Breast epithelium (tissue), 4 donors: ENCODE measurements around the gene KIF1C. TPM values are rescaled to one million over a fixed set of nuclear protein-coding genes. Genes with fewer than 3 reads are reported as not detected.
A peak's percentile ranks its signal among the peaks of the same experiment; 100 is the strongest.

Experiments
- DNase-seq, 2 donors: peaks; one replicate each; pipeline ENCODE4 v3.0.0-alpha.2; 2019; ENCODE audit warnings: low spot score in 2 of 2
- H3K27ac ChIP-seq, 2 donors: fragments of 200-600 bp; sonication (generic) in 1 of 2; one replicate each; pipeline ENCODE4 v1.5.1; 2016 to 2019; ENCODE audit warnings: mild to moderate bottlenecking in 1 of 2
- H3K27me3 ChIP-seq, 2 donors: fragments of 200-600 bp; sonication (generic) in 1 of 2; one replicate each; pipeline versions ENCODE4 v1.5.1 to v1.6.0; 2017 to 2019; ENCODE audit warnings: control low read depth in 1 of 2, mild to moderate bottlenecking in 1 of 2
- H3K36me3 ChIP-seq: fragments of 200-600 bp; one replicate; pipeline ENCODE4 v1.5.1; 2019
- H3K4me1 ChIP-seq, 2 donors: fragments of 200-600 bp; sonication (generic); one replicate each; pipeline ENCODE4 v1.5.1; 2016 to 2019; ENCODE audit warnings: control low read depth in 1 of 2
- H3K4me3 ChIP-seq, 3 donors: fragments of 200-600 bp; sonication (generic); 1 replicate in 2 of 3; 2 replicates in 1 of 3; pipeline ENCODE4 v1.5.1; 2016 to 2019; ENCODE audit warnings: mild to moderate bottlenecking in 3 of 3, moderate library complexity in 2 of 3
- H3K9me3 ChIP-seq, 2 donors: fragments of 200-600 bp; sonication (generic) in 1 of 2; one replicate each; pipeline ENCODE4 v1.5.1; 2016 to 2019; ENCODE audit warnings: control low read depth in 1 of 2
- CTCF ChIP-seq, 3 donors: fragments of 450-650 bp; IDR thresholded peaks; one replicate each; pipeline ENCODE4 v1.5.1; 2016 to 2017; ENCODE audit warnings: antibody characterized with exemption in 3 of 3, mild to moderate bottlenecking in 3 of 3, moderate library complexity in 3 of 3
- POLR2A ChIP-seq: fragments of 450-650 bp; IDR thresholded peaks from one replicate; pipeline ENCODE4 v1.6.1; 2016; ENCODE audit warnings: antibody characterized with exemption, mild to moderate bottlenecking, moderate library complexity
- POLR2AphosphoS5 ChIP-seq, 3 donors: sonication (generic); formaldehyde crosslinking; IDR thresholded peaks; one replicate each; pipeline ENCODE4 v1.6.1; 2017; ENCODE audit warnings: antibody characterized with exemption in 3 of 3
- intact Hi-C: fragments of 100-400 bp; cut with DNase I; formaldehyde crosslinking; loops from one replicate; pipeline ENCODE4 v1.15.1; 2023; ENCODE audit warnings: low total_unique reads
- total RNA-seq, 3 donors: library from RNA; depleted of rRNA; stranded (reverse); fragments of >200 nt; gene quantifications; one replicate each; pipeline ENCODE4 v1.1.0, GENCODE V29; 2016

KIF1C gene
- total RNA-seq, 3 donors from 2014 or later: 37.5 to 88.5 (median 50.5) TPM

DNA sequence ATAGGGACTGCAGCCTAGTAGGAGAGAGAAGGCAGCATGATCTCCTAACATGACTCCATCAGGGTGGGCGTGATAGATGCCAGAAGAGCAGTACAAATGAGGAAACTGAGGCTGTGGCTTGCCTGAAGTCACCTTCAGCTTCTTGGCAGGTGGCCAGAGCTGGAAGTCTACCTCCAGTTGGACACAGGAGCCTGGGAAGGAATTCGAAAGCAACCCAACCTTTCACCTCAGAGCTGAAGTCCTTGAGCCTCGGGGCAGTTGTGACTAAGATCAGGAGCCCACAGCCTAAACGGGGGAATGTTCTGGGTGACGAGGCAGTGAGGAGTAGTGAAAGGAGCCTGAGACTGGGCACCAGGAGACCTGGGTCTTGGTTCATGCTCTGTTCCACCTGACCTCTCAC, 46.9 kb downstream of the KIF1C start:
- no peaks in the 10 kb centered on the region for H3K27me3 ChIP-seq
- DNase-seq: no peak

GRCh38 chr17:5045496-5045895, 47.7 kb downstream of the KIF1C start:
- Histone ChIP-seq H3K27me3 (no peaks in the 10 kb centered on the region), H3K4me1 (peaks cover 0 to 5% of the 10 kb centered on the region in 2 donors), H3K27ac (no peak overlapping the region), H3K9me3 (no peaks in the 10 kb centered on the region), H3K4me3 (no peak overlapping the region), H3K36me3 (no peaks in the 10 kb centered on the region)
- DNase-seq: no peak
- intact Hi-C loops: no loop called here
- no peak for TF ChIP-seq POLR2AphosphoS5 (IDR thresholded peaks at IDR 0.05)
- no peak for TF ChIP-seq POLR2A
- TF ChIP-seq CTCF (IDR thresholded peaks at IDR 0.05): no peak

More for the DNA sequence above, 46.9 kb downstream of the KIF1C start:
- no peaks in the 10 kb centered on the region for H3K9me3 ChIP-seq
- no peak for TF ChIP-seq POLR2A
- TF ChIP-seq POLR2AphosphoS5 (IDR thresholded peaks at IDR 0.05): no peak
- no peak for TF ChIP-seq CTCF (IDR thresholded peaks at IDR 0.05)
- H3K36me3 ChIP-seq: no peaks in the 10 kb centered on the region
- intact Hi-C loops: no loop called here
- H3K4me3 ChIP-seq: no peak overlapping the region
- H3K27ac ChIP-seq: no peak overlapping the region
- H3K4me1 ChIP-seq: peaks cover 0 to 2% of the 10 kb centered on the region in 2 donors

DNA sequence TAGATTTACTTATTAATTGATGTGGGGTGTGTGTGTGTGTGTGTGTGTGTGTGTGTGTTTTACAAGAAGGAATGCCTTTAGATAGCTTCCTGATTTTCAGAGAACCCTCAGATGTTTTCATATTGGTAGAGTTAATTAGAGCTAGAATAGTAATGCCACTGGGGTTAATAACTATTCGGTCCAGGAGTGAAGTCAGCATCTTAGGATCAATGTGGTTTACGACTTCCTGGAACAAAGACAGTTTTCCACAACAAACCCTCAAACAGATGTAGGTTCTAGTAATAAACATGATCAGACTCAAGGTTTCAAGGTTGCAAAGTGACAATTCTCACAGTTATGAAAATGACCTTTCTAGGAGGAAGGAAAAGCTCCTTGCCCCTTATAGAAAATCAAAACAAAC, 49.7 kb downstream of the KIF1C start:
- peaks cover 0 to 5% of the 10 kb centered on the region in 2 donors for H3K4me1 ChIP-seq
- H3K36me3 ChIP-seq: no peaks in the 10 kb centered on the region
- intact Hi-C loops: no loop called here
- H3K27me3 ChIP-seq: no peaks in the 10 kb centered on the region
- H3K4me3 ChIP-seq: no peak overlapping the region
- H3K9me3 ChIP-seq: no peaks in the 10 kb centered on the region
- DNase-seq: no peak
- TF ChIP-seq CTCF (IDR thresholded peaks at IDR 0.05): no peak
- no peak for TF ChIP-seq POLR2AphosphoS5 (IDR thresholded peaks at IDR 0.05)
- no peak for TF ChIP-seq POLR2A
- peak overlapping the region; percentile 17 to 20 for H3K27ac ChIP-seq

DNA sequence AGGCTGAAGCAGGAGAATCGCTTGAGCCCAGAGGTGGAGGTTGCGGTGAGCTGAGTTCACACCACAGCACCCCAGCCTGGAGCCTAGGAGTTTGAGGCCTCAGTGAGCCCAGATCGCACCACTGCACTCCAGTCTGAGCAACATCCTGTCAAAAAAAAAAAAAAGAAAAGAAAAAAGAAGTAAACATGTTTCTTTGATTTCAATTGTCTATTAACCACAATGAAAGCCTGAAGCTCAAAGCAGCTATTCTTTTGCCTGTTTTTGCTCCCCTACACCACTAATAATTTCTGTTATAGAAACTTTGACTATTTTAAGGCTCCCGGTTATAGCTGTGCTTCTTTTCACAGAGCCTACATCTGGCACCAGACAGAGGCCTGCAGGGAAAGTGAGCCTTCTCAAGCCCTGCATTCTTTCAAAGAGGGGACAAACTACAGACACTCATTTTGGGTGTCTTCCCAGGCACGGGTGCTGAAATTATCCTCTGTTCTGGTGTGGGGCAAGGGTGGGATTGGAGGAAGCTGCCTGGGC, 51.6 kb downstream of the KIF1C start:
- Histone ChIP-seq H3K27me3 (no peaks in the 10 kb centered on the region), H3K4me3 (no peak overlapping the region), H3K36me3 (no peaks in the 10 kb centered on the region), H3K9me3 (no peaks in the 10 kb centered on the region), H3K27ac (peak overlapping the region; percentile 58 to 85), H3K4me1 (peaks cover 0 to 5% of the 10 kb centered on the region in 2 donors)
- TF ChIP-seq POLR2AphosphoS5 (IDR thresholded peaks at IDR 0.05): no peak
- TF ChIP-seq POLR2A: no peak
- TF ChIP-seq CTCF (IDR thresholded peaks at IDR 0.05): no peak
- DNase-seq: no peak
- intact Hi-C loops: no loop called here

DNA sequence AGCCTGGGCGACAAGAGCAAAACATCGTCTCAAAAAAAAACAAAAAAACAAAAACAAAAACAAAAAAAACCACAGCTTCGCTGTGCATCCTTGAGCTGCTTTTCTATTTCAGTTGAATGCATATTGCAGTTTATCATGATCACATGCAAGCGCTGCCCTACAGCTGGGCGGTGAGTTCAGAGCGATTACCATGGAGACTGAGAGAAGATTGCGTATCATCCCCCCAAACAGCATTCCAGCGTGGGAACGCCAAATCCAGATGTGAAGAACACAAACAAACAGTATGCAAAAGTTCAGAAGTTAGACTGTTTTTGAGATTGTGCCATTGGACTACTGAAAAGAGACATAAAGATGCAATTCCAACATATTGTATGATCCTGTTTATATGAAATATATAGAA, 52.5 kb downstream of the KIF1C start:
- peak overlapping the region in 1 of 2 donors; percentile 58 for H3K27ac ChIP-seq
- no peak overlapping the region for H3K4me3 ChIP-seq
- TF ChIP-seq CTCF (IDR thresholded peaks at IDR 0.05): no peak
- peak in 1 of 3 donors; percentile 9 for TF ChIP-seq POLR2AphosphoS5 (IDR thresholded peaks at IDR 0.05)
- intact Hi-C loops: no loop called here
- H3K9me3 ChIP-seq: no peaks in the 10 kb centered on the region
- DNase-seq: no peak
- no peaks in the 10 kb centered on the region for H3K36me3 ChIP-seq
- H3K4me1 ChIP-seq: peaks cover 0 to 5% of the 10 kb centered on the region in 2 donors
- H3K27me3 ChIP-seq: no peaks in the 10 kb centered on the region
